ENCODE measurements around the gene CHMP6. TPM values are rescaled to one million over a fixed set of nuclear protein-coding genes. Genes with fewer than 3 reads are reported as not detected.

The CHMP6 gene
- 27.3 to 36.4 TPM (median 32.0 TPM) in 5 replicates for total RNA-seq (2022; extraction: Qiagen RNA extraction; ENCODE audit: low read depth)

GRCh38 chr17:80991645-80992076 lies at the start of gene CHMP6:
CHMP6 (plus strand) TSS chr17:80991841; CDS start chr17:80991919, 78 bp downstream.

GRCh38 chr17:81034779-81035520 lies 43.3 kb downstream of the CHMP6 start, which contains the start of gene BAIAP2:
BAIAP2 (plus strand) TSS chr17:81035151; CDS start chr17:81035255, 104 bp downstream.

Other genes with a start within 250 kb of the CHMP6 start
- gene BAIAP2, start 43.3 kb downstream of the CHMP6 start, total RNA-seq (2022; extraction: Qiagen RNA extraction; ENCODE audit: low read depth) = 49.6 to 71.3 TPM (median 61.7 TPM) in 5 replicates
- gene PVALEF, start 173.7 kb downstream of the CHMP6 start, total RNA-seq (2022; extraction: Qiagen RNA extraction; ENCODE audit: low read depth) = not detected in 5 replicates
- gene AATK, start 174.4 kb downstream of the CHMP6 start, total RNA-seq (2022; extraction: Qiagen RNA extraction; ENCODE audit: low read depth) = 0.23 to 0.52 TPM (median 0.43 TPM) in 5 replicates
- gene CEP131, start 231.1 kb downstream of the CHMP6 start, total RNA-seq (2022; extraction: Qiagen RNA extraction; ENCODE audit: low read depth) = 6.3 to 9.6 TPM (median 7.9 TPM) in 5 replicates
- gene TEPSIN, start 247.2 kb downstream of the CHMP6 start, total RNA-seq (2022; extraction: Qiagen RNA extraction; ENCODE audit: low read depth) = 18.0 to 33.4 TPM (median 28.4 TPM) in 5 replicates
- gene NDUFAF8, start 247.5 kb downstream of the CHMP6 start, total RNA-seq (2022; extraction: Qiagen RNA extraction; ENCODE audit: low read depth) = 98.7 to 229 TPM (median 216 TPM) in 5 replicates